ENCODE measurements around the gene DHCR24.
A peak's percentile ranks its signal among the peaks of the same experiment; 100 is the strongest.

The DHCR24 gene

DNA sequence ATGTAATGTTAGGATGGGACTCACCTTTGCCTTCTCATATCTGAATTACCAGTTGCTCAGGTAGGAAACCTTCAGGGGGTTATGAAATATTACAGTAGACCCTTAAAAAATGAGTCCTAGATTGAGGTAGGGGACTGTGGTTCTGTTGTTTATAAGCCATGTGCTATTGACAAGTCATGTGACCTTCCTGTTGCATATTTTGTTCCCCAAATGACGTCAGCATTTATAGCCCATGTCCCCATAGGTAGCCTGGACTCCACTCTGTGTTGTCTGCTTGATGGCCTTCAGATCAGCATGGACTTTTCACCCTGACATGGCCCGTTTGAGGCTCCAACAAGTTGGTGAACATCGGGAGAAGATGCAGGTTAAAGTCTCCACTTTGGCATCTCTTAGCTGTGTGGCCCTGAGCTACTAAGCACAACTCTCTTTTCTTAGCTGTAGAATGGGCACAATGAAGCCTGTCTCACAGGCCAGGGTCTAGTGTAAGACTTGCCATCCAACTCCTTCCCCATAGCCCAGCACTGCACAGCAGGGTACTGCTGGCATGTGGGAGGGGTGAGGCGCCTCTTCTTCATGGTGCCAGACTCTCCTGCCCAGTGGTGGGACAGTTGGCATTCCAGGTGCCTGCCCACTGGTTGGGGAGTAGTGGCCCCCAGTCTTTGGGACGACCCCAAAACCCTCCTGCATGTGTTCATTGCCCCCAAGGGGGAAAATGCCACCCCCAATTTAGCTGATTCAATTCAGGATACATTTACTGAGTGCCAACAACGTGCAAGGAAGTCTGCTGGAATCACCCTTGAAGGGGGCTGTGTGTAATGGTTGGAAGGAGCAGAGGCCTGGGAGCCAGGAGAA is 49.8 kb downstream of the DHCR24 start:
- no peak overlapping the region for H3K4me3 ChIP-seq (ENCODE audit: low read depth, low read length)
- no peak overlapping the region for H3K27ac ChIP-seq (ENCODE audit: extremely low read depth, low read depth, low read length)
- ChIA-PET POLR2A (no interaction called here), CTCF (interaction anchor here (0.8 kb wide), 1 partner anchor 10 kb away, joined by 3 read pairs; no protein-coding TSS in a partner anchor)
- no peaks in the 10 kb centered on the region for H3K9me3 ChIP-seq (ENCODE audit: control insufficient read depth, insufficient read depth, low read depth, low read length)
- TF ChIP-seq, protein P1, sequence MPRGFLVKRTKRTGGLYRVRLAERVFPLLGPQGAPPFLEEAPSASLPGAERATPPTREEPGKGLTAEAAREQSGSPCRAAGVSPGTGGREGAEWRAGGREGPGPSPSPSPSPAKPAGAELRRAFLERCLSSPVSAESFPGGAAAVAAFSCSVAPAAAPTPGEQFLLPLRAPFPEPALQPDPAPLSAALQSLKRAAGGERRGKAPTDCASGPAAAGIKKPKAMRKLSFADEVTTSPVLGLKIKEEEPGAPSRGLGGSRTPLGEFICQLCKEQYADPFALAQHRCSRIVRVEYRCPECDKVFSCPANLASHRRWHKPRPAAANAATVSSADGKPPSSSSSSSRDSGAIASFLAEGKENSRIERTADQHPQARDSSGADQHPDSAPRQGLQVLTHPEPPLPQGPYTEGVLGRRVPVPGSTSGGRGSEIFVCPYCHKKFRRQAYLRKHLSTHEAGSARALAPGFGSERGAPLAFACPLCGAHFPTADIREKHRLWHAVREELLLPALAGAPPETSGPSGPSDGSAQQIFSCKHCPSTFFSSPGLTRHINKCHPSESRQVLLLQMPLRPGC (tag by site-specific recombination; IDR thresholded peaks at IDR 0.05) = no peak
- TF ChIP-seq, protein P2, sequence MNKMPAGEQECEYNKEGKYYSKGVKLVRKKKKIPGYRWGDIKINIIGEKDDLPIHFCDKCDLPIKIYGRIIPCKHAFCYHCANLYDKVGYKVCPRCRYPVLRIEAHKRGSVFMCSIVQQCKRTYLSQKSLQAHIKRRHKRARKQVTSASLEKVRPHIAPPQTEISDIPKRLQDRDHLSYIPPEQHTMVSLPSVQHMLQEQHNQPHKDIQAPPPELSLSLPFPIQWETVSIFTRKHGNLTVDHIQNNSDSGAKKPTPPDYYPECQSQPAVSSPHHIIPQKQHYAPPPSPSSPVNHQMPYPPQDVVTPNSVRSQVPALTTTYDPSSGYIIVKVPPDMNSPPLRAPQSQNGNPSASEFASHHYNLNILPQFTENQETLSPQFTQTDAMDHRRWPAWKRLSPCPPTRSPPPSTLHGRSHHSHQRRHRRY (tag by site-specific recombination; IDR thresholded peaks at IDR 0.05) = no peak
- TF ChIP-seq ZNF324 (tag by site-specific recombination; IDR thresholded peaks at IDR 0.05) (no peak), SCRT2 (tag by site-specific recombination; IDR thresholded peaks at IDR 0.05) (peak; percentile 36; the same call in 1 of the 2 replicates), MEIS1 (CRISPR knock-in tag; IDR thresholded peaks at IDR 0.05; ENCODE audit: borderline replicate concordance) (no peak), ZNF501 (tag by site-specific recombination; IDR thresholded peaks at IDR 0.05) (no peak), TRIM28 (IDR thresholded peaks at IDR 0.05; ENCODE audit: borderline replicate concordance, low read length) (no peak), ZNF777 (tag by site-specific recombination; IDR thresholded peaks at IDR 0.05; ENCODE audit: borderline replicate concordance) (no peak)
- TF ChIP-seq, protein P3, sequence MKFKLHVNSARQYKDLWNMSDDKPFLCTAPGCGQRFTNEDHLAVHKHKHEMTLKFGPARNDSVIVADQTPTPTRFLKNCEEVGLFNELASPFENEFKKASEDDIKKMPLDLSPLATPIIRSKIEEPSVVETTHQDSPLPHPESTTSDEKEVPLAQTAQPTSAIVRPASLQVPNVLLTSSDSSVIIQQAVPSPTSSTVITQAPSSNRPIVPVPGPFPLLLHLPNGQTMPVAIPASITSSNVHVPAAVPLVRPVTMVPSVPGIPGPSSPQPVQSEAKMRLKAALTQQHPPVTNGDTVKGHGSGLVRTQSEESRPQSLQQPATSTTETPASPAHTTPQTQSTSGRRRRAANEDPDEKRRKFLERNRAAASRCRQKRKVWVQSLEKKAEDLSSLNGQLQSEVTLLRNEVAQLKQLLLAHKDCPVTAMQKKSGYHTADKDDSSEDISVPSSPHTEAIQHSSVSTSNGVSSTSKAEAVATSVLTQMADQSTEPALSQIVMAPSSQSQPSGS (tag by site-specific recombination; IDR thresholded peaks at IDR 0.05; ENCODE audit: low read depth) = 0 out of 2 replicates have a peak, but pooled peaks have one; percentile 10
- no peaks in the 10 kb centered on the region for H3K4me1 ChIP-seq (ENCODE audit: control insufficient read depth, insufficient read depth, low read length)
- H3K36me3 ChIP-seq (ENCODE audit: control insufficient read depth in 2 of 2, insufficient read depth in 1 of 2, low read length in 2 of 2) = no peaks in the 10 kb centered on the region

DNA sequence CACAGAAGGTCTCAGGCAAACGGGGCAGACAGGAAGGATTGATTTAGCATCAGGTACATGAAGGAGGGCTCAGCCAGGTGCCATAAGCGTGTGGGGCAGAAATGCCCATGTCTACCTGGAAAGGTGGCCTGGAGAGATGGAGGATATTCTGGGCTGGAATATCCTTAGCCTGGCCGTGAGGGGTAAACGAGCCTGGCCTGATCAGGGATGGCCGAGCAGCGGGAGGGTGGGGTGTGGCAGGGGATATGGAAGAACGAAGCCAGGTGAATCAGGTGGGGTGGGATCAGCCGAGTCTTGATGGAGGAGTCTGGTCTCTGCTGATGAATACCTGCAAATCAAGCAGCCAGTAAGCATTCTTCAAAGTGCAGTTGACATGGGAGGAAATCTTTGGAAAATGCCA is 50.4 kb downstream of the DHCR24 start:
- Histone ChIP-seq H3K4me1 (ENCODE audit: control insufficient read depth, insufficient read depth, low read length) (no peaks in the 10 kb centered on the region), H3K27ac (ENCODE audit: extremely low read depth, low read depth, low read length) (no peak overlapping the region), H3K4me3 (ENCODE audit: low read depth, low read length) (no peak overlapping the region), H3K9me3 (ENCODE audit: control insufficient read depth, insufficient read depth, low read depth, low read length) (no peaks in the 10 kb centered on the region), H3K36me3 (ENCODE audit: control insufficient read depth in 2 of 2, insufficient read depth in 1 of 2, low read length in 2 of 2) (no peaks in the 10 kb centered on the region)
- CTCF ChIA-PET = no interaction called here
- POLR2A ChIA-PET = no interaction called here
- TF ChIP-seq ZNF701 (tag by site-specific recombination; IDR thresholded peaks at IDR 0.05) (no peak), ZSCAN30 (tag by site-specific recombination; IDR thresholded peaks at IDR 0.05) (no peak), ZNF23 (tag by site-specific recombination; IDR thresholded peaks at IDR 0.05; ENCODE audit: borderline replicate concordance) (no peak), ZEB2 (tag by site-specific recombination; IDR thresholded peaks at IDR 0.05) (no peak), BCL11B (tag by site-specific recombination; IDR thresholded peaks at IDR 0.05; ENCODE audit: low read depth) (no peak), ZNF658 (tag by site-specific recombination; IDR thresholded peaks at IDR 0.05) (no peak), ZNF394 (tag by site-specific recombination; IDR thresholded peaks at IDR 0.05; ENCODE audit: borderline replicate concordance) (no peak), ZNF140 (tag by site-specific recombination; IDR thresholded peaks at IDR 0.05) (no peak), ZNF423 (tag by site-specific recombination; IDR thresholded peaks at IDR 0.05) (no peak), ZNF248 (tag by site-specific recombination; IDR thresholded peaks at IDR 0.05) (no peak), ZNF302 (tag by site-specific recombination; IDR thresholded peaks at IDR 0.05; ENCODE audit: low read depth) (no peak), MYNN (tag by site-specific recombination; IDR thresholded peaks at IDR 0.05; ENCODE audit: borderline replicate concordance) (no peak), ZSCAN16 (tag by site-specific recombination; IDR thresholded peaks at IDR 0.05) (no peak), ZNF473 (tag by site-specific recombination; IDR thresholded peaks at IDR 0.05) (no peak), ZNF785 (tag by site-specific recombination; IDR thresholded peaks at IDR 0.05) (no peak)
- TF ChIP-seq, protein P4, sequence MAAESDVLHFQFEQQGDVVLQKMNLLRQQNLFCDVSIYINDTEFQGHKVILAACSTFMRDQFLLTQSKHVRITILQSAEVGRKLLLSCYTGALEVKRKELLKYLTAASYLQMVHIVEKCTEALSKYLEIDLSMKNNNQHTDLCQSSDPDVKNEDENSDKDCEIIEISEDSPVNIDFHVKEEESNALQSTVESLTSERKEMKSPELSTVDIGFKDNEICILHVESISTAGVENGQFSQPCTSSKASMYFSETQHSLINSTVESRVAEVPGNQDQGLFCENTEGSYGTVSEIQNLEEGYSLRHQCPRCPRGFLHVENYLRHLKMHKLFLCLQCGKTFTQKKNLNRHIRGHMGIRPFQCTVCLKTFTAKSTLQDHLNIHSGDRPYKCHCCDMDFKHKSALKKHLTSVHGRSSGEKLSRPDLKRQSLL (tag by site-specific recombination; IDR thresholded peaks at IDR 0.05) = no peak
- TF ChIP-seq, protein P5, sequence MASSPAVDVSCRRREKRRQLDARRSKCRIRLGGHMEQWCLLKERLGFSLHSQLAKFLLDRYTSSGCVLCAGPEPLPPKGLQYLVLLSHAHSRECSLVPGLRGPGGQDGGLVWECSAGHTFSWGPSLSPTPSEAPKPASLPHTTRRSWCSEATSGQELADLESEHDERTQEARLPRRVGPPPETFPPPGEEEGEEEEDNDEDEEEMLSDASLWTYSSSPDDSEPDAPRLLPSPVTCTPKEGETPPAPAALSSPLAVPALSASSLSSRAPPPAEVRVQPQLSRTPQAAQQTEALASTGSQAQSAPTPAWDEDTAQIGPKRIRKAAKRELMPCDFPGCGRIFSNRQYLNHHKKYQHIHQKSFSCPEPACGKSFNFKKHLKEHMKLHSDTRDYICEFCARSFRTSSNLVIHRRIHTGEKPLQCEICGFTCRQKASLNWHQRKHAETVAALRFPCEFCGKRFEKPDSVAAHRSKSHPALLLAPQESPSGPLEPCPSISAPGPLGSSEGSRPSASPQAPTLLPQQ (tag by site-specific recombination; IDR thresholded peaks at IDR 0.05) = no peak
- TF ChIP-seq, protein P6, sequence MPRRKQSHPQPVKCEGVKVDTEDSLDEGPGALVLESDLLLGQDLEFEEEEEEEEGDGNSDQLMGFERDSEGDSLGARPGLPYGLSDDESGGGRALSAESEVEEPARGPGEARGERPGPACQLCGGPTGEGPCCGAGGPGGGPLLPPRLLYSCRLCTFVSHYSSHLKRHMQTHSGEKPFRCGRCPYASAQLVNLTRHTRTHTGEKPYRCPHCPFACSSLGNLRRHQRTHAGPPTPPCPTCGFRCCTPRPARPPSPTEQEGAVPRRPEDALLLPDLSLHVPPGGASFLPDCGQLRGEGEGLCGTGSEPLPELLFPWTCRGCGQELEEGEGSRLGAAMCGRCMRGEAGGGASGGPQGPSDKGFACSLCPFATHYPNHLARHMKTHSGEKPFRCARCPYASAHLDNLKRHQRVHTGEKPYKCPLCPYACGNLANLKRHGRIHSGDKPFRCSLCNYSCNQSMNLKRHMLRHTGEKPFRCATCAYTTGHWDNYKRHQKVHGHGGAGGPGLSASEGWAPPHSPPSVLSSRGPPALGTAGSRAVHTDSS (tag by site-specific recombination; IDR thresholded peaks at IDR 0.05) = no peak

Measured in HEK293 (cell line).